ENCODE measurements around the gene HAL.

Gene HAL

DNA sequence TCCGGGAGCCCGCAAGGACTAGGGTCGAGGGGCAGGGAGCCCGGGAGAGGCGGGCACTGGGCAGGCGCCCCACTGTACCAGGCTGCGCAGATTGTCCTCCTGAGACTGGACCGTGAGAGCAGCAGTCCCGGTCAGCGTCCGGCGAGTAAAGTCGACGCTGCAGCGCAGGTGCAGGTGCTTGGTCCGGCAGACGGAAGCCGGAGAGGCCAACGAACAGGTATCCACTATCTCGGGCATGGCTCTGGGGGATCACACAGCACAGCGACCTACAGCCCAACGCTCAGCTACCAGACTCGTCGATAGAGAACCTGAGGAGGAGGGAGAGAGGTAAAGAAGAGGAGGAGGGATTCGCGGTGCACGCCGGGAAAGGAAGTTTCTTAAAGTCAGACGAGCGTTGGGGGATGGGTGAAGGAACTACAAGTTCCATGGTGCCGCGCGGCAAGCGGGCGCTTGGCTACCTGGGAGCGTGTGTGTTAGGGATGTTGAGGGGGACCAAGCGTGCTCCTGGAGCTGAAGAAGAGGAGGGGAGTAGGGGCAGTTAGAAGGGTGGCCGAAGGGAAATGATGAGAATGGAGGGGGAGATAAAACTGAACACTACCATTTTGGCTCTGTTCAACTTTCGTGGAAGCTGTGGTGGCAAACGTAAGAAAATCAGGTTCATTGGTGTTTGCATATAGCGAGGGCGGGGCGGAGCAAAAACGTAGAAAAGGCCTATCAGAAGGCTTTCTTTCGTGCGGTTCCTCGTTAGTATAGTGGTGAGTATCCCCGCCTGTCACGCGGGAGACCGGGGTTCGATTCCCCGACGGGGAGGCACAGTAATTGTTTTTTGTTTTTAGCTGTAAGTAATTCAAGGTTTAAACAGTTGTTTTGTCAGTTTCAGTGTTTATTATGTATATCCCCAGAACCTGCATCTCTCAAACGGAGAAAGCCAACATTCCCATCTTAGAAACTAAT lies 39.4 kb upstream of the HAL start, which contains the start of gene LTA4H (continued):
- TF ChIP-seq ZNF398 (tag by site-specific recombination; IDR thresholded peaks at IDR 0.05) (peak; percentile 75), ZNF114 (tag by site-specific recombination; IDR thresholded peaks at IDR 0.05) (no peak), MZF1 (tag by site-specific recombination; IDR thresholded peaks at IDR 0.05; ENCODE audit: borderline replicate concordance) (peak; percentile 44), ZNF169 (tag by site-specific recombination; IDR thresholded peaks at IDR 0.05) (no peak), MYNN (tag by site-specific recombination; IDR thresholded peaks at IDR 0.05; ENCODE audit: borderline replicate concordance) (no peak), ZNF354C (tag by site-specific recombination; IDR thresholded peaks at IDR 0.05; ENCODE audit: borderline replicate concordance, low read depth) (no peak), ZNF701 (tag by site-specific recombination; IDR thresholded peaks at IDR 0.05) (peak; percentile 44; the same call in 1 of the 2 replicates), HOXA7 (CRISPR knock-in tag; IDR thresholded peaks at IDR 0.05; ENCODE audit: borderline replicate concordance) (no peak), ZNF843 (tag by site-specific recombination; IDR thresholded peaks at IDR 0.05) (peak; percentile 54; the same call in 1 of the 2 replicates), KLF9 (tag by site-specific recombination; IDR thresholded peaks at IDR 0.05; ENCODE audit: low read depth) (peak; percentile 97), ZFHX2 (tag by site-specific recombination; conservative IDR thresholded peaks at IDR 0.05) (peak; percentile 69), ZSCAN16 (tag by site-specific recombination; IDR thresholded peaks at IDR 0.05) (no peak), PBX3 (CRISPR knock-in tag; IDR thresholded peaks at IDR 0.05) (0 out of 2 replicates have a peak, but pooled peaks have one; percentile 35), ZXDB (tag by site-specific recombination; IDR thresholded peaks at IDR 0.05) (peak; percentile 88; the same call in 1 of the 2 replicates), ZIC2 (tag by site-specific recombination; IDR thresholded peaks at IDR 0.05) (no peak), ZNF521 (tag by site-specific recombination; IDR thresholded peaks at IDR 0.05) (no peak), ZNF23 (tag by site-specific recombination; IDR thresholded peaks at IDR 0.05; ENCODE audit: borderline replicate concordance) (no peak), ZNF707 (tag by site-specific recombination; IDR thresholded peaks at IDR 0.05) (no peak), AEBP2 (tag by site-specific recombination; IDR thresholded peaks at IDR 0.05; ENCODE audit: borderline replicate concordance) (no peak), ZBTB10 (tag by site-specific recombination; IDR thresholded peaks at IDR 0.05) (peak; percentile 87), ZBTB49 (tag by site-specific recombination; IDR thresholded peaks at IDR 0.05; ENCODE audit: low read depth) (no peak)
- TF ChIP-seq, protein P1, sequence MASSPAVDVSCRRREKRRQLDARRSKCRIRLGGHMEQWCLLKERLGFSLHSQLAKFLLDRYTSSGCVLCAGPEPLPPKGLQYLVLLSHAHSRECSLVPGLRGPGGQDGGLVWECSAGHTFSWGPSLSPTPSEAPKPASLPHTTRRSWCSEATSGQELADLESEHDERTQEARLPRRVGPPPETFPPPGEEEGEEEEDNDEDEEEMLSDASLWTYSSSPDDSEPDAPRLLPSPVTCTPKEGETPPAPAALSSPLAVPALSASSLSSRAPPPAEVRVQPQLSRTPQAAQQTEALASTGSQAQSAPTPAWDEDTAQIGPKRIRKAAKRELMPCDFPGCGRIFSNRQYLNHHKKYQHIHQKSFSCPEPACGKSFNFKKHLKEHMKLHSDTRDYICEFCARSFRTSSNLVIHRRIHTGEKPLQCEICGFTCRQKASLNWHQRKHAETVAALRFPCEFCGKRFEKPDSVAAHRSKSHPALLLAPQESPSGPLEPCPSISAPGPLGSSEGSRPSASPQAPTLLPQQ (tag by site-specific recombination; IDR thresholded peaks at IDR 0.05), result peak; percentile 84
- TF ChIP-seq, protein P2, sequence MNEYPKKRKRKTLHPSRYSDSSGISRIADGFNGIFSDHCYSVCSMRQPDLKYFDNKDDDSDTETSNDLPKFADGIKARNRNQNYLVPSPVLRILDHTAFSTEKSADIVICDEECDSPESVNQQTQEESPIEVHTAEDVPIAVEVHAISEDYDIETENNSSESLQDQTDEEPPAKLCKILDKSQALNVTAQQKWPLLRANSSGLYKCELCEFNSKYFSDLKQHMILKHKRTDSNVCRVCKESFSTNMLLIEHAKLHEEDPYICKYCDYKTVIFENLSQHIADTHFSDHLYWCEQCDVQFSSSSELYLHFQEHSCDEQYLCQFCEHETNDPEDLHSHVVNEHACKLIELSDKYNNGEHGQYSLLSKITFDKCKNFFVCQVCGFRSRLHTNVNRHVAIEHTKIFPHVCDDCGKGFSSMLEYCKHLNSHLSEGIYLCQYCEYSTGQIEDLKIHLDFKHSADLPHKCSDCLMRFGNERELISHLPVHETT (tag by site-specific recombination; IDR thresholded peaks at IDR 0.05), result peak; percentile 89
